NCI-H146 (cell line): ENCODE results near the gene HELLS.
"Not testable (repeated sequence)": the region's sequence is repeated elsewhere in the genome, so short reads cannot be mapped to it uniquely, and the experiment has no call there.

Experiments
- DNase-seq: peaks from one replicate; lab custom pipeline; 2025; lab: John Stamatoyannopoulos, UW

HELLS gene

DNA sequence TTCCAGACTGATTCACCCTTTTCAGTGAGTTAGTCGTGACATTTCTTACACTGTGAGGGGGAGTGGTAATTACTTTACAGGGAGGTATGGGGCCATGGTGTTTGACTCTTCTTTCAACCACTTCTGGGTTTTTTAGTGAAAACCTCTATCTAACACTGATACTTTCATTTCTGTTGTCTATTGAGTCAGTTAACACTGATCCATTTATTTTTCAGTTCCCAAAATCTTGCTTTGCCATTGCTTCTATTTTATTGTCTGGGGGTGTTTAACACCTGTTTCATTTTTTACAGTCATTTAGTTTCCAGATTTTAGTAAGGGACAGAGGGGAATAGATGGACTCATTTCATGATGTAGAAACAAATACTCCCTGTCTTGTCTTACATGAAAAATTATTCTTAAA lies 61.5 kb downstream of the HELLS start:
- no peak for DNase-seq

- DNase-seq = no peak
Measured at GRCh38 chr10:94608559-94608958, 63.0 kb downstream of the HELLS start.

GRCh38 chr10:94614558-94614957 lies 69.0 kb downstream of the HELLS start:
- DNase-seq = no peak

DNA sequence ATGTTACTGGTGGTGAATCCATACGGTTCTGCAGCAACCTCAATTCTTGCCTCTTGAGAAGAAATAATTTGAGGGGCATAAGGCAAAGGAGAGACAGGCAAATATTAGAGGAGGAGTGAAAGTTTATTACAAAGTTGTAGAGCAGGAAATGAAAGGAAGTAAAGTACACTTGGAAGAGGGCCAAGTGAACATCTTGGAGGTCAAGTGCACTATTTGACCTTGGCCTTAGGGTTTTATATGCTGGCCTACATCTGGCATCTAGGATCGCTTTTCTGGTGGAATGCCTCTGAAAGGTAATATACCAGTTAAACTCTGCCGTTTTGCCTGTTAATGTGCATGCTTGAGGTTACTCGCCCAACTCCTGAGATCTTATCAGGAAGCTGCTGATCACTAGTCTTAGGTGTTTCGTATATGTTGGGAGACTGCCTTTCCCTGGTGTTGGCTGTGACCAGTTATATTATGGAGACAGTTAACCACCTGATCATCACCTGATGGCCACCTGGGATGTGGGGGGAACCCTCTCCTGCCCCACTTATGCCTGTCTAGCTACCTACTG lies 71.9 kb downstream of the HELLS start:
- DNase-seq = no peak

DNA sequence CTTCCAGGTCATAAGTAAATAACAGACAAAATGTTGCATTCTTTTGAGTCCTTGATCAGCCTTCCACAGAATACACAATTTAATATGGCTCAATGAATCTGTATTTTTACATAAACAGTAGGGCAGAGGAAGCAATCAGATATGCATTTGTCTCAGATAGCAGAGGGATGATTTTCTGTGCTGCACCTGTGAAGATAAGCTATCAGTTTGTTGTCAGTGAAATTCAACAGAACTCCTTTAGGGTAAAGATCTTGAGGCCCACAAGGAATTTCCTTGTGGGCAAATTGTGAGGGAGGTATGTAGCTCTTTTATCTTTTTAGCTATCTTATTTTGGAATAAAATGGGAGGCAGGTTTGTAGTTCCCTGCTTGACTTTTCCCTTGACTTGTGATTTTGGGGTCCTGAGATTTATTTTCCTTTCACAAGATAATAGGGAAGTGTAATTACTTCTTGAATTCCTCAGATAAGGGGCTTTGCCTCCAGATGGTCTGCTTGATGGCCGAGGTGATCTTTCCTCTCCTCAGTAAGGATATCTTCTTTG lies 77.1 kb downstream of the HELLS start:
- no peak for DNase-seq

DNA sequence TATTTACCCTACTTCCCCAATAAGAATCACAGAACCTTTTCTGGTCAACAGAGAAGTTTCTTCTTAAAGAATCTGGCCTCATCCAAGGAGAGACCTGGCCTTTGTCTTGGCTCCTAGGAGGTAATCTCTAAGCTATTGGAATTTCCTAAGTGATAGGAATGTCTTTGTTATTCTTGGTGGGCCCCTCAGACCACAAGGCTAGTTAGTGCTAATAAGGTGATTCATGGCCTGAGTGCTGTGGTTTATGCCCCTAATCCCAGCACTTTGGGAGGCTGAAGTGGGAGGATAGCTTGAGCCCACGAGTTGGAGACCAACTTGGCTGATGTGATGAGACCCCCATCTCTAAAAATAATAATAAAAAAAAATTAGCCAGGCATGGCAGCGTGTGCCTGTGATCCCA lies 78.0 kb downstream of the HELLS start:
- no peak for DNase-seq

DNA sequence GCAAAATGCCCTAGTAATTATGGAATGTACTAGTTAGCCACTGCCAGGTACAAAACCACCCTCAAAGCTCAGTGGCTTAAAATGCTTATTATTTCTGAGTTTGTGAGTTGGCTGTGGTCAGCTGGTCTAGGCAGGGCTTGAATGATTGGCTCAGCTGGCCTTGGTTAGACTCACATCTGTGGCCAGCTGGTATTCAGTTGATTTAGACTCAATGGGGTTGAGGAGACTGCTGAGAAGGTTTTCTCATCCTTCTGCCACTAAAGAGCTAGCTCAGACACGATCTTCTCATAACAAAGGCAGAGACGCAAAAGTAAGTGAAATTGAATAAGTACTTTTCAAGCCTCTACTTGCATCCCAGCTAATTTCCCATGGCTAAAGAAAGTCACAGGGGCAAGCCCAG lies 80.9 kb downstream of the HELLS start:
- no peak for DNase-seq

- no peak for DNase-seq
Measured at GRCh38 chr10:94627511-94627910, 81.9 kb downstream of the HELLS start.

- peak; percentile 3 for DNase-seq
Measured at GRCh38 chr10:94630017-94630688, 84.6 kb downstream of the HELLS start.

DNA sequence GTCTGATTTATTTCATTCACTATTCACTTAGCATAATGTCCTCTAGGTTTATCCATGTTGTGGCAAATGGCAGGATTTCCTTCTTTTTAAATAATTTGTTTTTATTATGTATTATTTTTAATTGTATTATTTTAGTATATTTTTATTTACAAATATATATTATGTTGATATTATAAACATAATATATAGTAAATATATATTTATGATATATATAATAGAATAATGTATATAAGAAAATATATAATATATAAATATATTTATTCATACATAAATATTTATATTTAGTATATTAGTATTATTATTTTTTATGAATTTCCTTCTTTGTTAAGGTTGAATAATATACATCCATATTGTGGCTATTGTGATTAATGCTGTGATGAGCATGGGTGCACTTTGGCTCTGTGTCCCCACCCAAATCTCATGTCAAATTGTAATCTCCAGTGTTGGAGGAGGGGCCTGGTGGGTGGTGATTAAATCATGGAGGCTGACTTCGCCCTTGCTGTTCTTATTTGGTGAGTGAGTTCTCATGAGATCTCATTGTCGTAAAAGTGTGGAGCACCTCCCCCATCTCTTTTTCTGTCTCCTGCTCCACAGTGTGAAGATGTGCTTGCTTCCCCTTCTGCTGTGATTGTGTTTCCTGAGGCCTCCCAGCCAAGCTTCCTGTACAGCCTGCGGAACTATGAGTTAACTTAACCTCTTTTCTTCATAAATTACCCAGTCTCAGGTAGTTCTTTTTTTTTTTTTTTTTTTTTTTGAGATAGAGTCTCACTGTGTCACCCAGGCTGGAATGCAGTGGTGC lies 85.7 kb downstream of the HELLS start:
- no peak for DNase-seq

GRCh38 chr10:94632954-94633353 lies 87.4 kb downstream of the HELLS start:
- no peak for DNase-seq

GRCh38 chr10:94638097-94638496 lies 92.5 kb downstream of the HELLS start:
- not testable (repeated sequence) for DNase-seq

DNA sequence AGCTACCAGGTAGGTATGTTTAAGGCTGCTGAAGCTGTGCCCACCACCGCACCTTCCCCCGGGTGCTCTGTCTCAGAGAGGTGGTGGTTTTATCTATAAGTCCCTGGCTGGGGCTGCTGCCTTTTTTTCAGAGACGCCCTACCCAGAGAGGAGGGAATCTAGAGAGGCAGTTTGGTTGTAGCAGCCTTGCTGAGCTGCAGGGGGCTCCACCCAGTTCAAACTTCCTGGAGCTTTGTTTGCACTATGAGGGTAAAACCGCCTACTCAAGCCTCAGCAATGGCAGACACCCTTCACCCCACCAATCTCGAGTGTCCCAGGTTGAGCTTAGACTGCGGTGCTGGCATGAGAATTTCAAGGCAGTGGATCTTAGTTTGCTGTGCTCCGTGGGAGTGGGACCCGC lies 94.3 kb downstream of the HELLS start:
- DNase-seq = no peak

DNA sequence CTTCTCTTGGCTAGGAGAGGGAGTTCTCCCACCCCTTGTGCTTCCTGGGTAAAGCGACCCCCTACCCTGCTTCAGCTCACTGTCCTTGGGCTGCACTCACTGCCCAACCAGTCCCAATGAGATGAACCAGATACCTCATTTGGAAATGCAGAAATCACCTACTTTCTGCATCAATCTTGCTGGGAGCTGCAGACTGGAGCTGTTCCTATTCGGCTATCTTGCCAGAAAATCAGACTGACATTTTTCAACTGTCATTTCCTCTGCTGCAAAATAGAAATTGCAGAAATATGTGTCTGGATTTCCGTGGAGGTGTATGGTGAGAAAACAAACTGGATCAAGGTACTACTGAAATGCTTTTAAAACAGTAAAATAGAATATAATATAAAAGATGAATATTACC lies 95.0 kb downstream of the HELLS start:
- DNase-seq = no peak

DNA sequence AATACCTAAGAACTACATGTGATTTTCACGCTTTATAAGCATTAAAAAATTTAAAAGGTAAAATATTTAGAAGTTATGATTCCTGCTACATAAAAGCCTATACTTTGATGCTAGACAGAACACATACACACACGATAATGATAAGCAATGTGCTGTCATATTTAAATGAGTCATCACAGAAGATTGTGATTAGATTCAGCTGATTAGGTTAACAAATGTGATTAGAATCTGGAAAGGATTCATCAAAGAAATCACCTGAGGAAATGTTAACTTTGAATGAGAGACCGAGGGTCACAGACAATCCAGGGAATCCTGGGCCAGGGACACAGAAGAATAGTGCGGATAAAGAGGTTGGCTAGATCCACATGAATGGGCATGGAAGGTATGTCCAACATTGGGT lies 95.9 kb downstream of the HELLS start:
- DNase-seq = no peak

- no peak for DNase-seq
Measured at GRCh38 chr10:94644352-94644751, 98.8 kb downstream of the HELLS start.

GRCh38 chr10:94645285-94645684 lies 99.7 kb downstream of the HELLS start:
- DNase-seq = no peak
